Testis (tissue), 2 donors: ENCODE results near the gene LAMA3.

Source experiments
- POLR2A ChIP-seq: fragments of 450-650 bp; IDR thresholded peaks from one replicate; pipeline ENCODE4 v1.6.1; 2017; ENCODE audit warnings: antibody characterized with exemption, mild to moderate bottlenecking, moderate library complexity
- TF ChIP-seq, protein P1 (sequence below), 3 experiments: fragments of 450-650 bp in 2 of 3; fragments of 200-600 bp in 1 of 3; sonication (generic) in 1 of 3; IDR thresholded peaks; one replicate each; pipeline ENCODE4 v1.5.1; 2016 to 2019; ENCODE audit warnings: antibody characterized with exemption in 3 of 3, mild to moderate bottlenecking in 2 of 3, moderate library complexity in 1 of 3

DNA sequence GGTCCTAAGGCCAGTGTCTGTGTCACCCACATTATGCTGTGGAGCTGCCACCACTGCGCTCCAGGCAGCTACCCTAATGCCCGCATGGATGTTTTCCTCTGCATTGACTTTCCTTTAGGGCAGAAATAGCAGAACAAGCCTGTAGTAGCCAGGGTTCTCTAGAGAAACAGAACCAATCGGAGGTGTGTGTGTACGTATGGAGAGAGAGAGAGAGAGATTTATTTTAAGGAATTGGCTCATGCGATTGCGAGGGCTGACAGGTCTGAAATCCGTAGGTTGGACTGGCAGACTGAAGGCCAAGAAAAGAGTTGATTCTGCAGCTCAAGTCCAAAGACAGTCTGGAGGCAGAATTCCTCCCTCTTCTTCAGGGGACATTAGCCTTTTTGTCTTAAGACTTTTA is 110.3 kb downstream of the LAMA3 start:
- TF ChIP-seq, protein P1, sequence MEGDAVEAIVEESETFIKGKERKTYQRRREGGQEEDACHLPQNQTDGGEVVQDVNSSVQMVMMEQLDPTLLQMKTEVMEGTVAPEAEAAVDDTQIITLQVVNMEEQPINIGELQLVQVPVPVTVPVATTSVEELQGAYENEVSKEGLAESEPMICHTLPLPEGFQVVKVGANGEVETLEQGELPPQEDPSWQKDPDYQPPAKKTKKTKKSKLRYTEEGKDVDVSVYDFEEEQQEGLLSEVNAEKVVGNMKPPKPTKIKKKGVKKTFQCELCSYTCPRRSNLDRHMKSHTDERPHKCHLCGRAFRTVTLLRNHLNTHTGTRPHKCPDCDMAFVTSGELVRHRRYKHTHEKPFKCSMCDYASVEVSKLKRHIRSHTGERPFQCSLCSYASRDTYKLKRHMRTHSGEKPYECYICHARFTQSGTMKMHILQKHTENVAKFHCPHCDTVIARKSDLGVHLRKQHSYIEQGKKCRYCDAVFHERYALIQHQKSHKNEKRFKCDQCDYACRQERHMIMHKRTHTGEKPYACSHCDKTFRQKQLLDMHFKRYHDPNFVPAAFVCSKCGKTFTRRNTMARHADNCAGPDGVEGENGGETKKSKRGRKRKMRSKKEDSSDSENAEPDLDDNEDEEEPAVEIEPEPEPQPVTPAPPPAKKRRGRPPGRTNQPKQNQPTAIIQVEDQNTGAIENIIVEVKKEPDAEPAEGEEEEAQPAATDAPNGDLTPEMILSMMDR (IDR thresholded peaks at IDR 0.05), result no peak
- TF ChIP-seq POLR2A, result no peak
